Measurements from ENCODE around the gene ZDHHC24.
A peak's percentile ranks its signal among the peaks of the same experiment; 100 is the strongest.
"Not testable (repeated sequence)": the region's sequence is repeated elsewhere in the genome, so short reads cannot be mapped to it uniquely, and the experiment has no call there.

The ZDHHC24 gene, protein sequence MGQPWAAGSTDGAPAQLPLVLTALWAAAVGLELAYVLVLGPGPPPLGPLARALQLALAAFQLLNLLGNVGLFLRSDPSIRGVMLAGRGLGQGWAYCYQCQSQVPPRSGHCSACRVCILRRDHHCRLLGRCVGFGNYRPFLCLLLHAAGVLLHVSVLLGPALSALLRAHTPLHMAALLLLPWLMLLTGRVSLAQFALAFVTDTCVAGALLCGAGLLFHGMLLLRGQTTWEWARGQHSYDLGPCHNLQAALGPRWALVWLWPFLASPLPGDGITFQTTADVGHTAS

GRCh38 chr11:66545701-66546367 is at the start of gene ZDHHC24:
ZDHHC24 (minus strand) TSS chr11:66546048; CDS start chr11:66546003, 45 bp downstream.
- DNase-seq (ENCODE audit: low read depth in 1 of 2, low spot score in 1 of 2) = peak; percentile 66 to 77

DNA sequence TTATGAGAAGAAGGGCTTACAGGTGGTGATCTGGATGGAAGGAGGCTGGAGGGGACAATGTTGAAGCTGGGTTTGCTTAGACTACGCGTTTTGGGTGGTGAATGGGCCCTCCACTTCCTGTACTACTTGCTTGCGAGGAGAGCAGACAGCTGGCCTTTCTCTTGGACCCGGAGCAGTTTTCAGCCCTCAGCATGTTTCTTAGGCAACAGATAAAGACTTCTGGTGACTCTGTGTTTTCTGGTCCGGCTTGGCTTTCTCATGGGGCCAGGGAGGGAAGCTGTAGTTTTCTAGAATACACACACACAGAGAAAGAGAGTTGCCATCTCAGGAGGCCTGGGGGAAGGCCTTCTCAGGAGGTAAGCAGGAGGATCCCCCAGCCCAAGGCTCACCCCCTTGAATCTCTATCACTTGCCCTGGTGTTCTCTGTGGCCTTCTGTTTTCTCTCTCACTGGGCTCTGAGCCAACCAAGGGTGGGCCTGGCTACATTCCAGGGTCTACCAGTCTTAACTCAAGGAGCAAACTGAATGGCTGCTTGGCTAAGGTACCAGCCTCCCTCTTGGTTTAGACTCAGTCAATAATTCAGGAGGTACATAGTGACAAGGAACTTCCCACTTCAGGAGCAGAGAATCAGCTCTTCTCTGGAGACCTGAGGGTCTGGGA is 49.5 kb upstream of the ZDHHC24 start:
- no peak for DNase-seq (ENCODE audit: low read depth in 1 of 2, low spot score in 1 of 2)

DNA sequence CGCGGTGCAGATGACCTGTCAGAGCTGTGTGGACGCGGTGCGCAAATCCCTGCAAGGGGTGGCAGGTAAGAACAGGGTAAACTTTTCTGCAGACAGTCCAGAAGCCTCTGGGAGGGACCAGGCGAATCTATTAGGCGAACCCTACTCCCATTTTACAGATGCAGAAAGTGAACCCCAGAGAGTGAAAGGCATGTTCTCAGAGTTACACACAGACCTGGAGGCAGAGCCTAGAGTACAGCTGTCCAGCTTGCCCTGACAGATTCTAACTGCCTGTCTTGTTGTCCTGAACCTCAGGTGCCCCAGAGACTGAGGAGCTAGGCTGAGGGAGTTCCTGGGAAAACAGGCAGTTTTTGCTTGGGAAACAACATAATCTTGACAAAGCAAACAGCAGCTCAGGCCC is 47.8 kb upstream of the ZDHHC24 start:
- DNase-seq (ENCODE audit: low read depth in 1 of 2, low spot score in 1 of 2) = no peak

GRCh38 chr11:66593303-66593635 is 47.4 kb upstream of the ZDHHC24 start:
- DNase-seq (ENCODE audit: low read depth in 1 of 2, low spot score in 1 of 2) = no peak

- DNase-seq (ENCODE audit: low read depth in 1 of 2, low spot score in 1 of 2) = peak; percentile 98
Observed at GRCh38 chr11:66592457-66593302, 46.8 kb upstream of the ZDHHC24 start, which contains the start of the genes CCDC87 and CCS. CCDC87 (minus strand) TSS chr11:66593063; CDS start chr11:66593015, 48 bp downstream. CCS (plus strand) TSS chr11:66593185; CDS start chr11:66593262, 77 bp downstream.

DNA sequence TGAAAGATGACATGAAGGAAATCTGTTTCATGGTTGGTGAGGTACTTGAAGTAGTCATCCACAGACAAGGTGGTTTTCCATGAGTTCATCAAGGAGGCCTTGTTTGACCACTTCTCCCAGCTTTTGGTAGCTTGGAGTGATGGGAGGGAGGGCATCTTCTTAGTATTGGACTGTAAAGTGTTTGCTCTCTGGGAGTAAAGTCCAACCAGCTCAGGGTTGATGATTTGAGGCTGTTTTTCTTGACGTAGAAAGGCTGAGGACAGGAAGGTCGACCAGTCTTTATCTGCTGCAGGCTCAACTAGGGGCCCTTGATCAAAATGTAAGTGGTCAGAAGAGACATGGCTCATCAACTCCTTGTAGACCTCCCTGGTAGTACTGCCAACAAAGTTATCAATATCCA is 45.3 kb upstream of the ZDHHC24 start:
- no peak for DNase-seq (ENCODE audit: low read depth in 1 of 2, low spot score in 1 of 2)

- no peak for DNase-seq (ENCODE audit: low read depth in 1 of 2, low spot score in 1 of 2)
Observed at GRCh38 chr11:66589996-66590675, 44.3 kb upstream of the ZDHHC24 start.

GRCh38 chr11:66589315-66589714 is 43.5 kb upstream of the ZDHHC24 start:
- DNase-seq (ENCODE audit: low read depth in 1 of 2, low spot score in 1 of 2) = not testable (repeated sequence)

- DNase-seq (ENCODE audit: low read depth in 1 of 2, low spot score in 1 of 2) = no peak
Observed at GRCh38 chr11:66586136-66586535, 40.3 kb upstream of the ZDHHC24 start.

DNA sequence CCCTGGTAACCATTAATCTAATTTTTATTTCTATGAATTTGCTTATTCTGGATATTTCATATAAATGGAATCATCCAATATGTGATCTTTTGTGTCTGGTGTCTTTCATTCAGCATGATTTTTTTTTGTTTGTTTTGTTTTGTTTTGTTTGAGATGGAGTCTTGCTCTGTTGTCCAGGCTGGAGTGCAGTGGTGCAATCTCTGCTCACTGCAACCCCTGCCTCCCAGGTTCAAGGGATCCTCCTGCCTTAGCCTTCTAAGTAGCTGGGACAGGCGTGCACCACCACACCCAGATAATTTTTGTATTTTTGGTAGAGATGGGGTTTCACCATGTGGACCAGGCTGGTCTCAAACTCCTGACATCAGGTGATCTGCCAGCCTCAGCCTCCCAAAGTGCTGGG is 39.6 kb upstream of the ZDHHC24 start:
- not testable (repeated sequence) for DNase-seq (ENCODE audit: low read depth in 1 of 2, low spot score in 1 of 2)

DNA sequence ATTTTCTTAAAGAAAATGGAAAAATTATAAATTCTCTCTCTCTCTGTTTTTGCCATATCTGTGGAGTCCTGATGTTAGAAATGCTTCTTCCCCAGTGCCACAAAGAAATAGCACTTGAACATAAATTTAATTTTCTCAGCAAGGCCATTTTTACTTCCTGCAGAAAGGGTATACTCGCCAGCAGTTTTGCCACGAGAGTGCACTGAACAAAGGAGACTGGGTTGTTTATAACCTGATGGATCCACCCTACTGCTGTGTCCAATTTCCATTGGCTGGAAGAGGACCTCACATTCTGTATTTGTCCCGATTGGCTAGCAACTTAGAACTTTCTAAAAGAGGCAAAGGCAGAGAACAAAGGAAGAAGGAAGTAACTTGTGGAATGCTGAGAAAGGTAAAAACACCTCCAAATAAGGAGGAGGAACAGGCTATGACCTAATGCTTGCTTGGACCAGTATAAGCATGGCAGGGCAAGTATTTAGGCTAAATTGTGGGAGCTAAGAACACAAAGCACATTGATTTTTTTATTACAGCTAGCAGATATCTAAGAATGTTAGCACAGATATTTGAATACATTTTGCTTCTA is 36.8 kb upstream of the ZDHHC24 start:
- DNase-seq (ENCODE audit: low read depth in 1 of 2, low spot score in 1 of 2) = not testable (repeated sequence)

- no peak for DNase-seq (ENCODE audit: low read depth in 1 of 2, low spot score in 1 of 2)
Observed at GRCh38 chr11:66581261-66581660, 35.4 kb upstream of the ZDHHC24 start.

- no peak for DNase-seq (ENCODE audit: low read depth in 1 of 2, low spot score in 1 of 2)
Observed at GRCh38 chr11:66580803-66581202, 35.0 kb upstream of the ZDHHC24 start.

DNA sequence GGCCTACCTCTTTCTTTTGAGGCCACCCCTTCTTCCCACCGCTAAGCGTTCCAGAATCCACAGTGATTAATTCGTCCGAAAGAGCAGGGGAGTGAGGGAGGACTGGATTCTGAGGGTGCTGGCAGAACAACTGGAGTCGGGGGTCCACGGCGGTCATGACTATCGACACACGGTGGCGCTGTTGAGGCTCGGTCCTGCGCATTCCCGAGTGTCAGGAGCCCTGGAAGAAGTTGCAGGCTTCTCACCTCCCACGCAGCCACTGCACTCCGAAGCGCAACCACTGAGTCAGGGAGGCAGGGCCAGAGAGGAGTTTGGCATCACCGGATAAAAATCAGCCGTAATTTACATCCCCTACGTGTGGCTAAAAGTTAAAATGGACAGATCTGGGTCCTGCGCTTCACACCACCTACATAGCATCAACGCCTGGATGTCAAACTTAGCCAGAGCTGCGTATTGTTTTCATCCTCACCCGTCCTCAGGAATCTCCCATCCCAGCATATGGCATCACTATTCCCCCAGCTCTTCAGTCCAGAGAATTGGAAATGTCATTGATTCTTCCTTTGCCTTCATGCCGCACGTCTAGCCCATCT is 33.3 kb upstream of the ZDHHC24 start:
- peak; percentile 59 to 65 for DNase-seq (ENCODE audit: low read depth in 1 of 2, low spot score in 1 of 2)

DNA sequence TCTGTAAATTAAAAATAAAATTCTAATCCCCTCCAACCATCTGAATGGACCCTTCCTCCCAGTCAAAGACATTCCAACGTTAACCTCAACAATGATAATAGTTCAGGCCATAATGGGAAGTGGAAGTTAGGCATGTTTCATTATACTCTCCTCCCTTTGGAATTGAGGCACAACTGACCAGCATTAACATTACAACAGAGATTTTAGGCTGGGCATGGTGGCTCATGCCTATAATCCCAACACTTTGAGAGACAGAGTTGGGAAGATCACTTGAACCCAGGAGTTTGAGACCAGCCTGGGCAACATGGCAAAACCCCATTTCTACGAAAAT is 25.0 kb upstream of the ZDHHC24 start:
- no peak for DNase-seq (ENCODE audit: low read depth in 1 of 2, low spot score in 1 of 2)

DNA sequence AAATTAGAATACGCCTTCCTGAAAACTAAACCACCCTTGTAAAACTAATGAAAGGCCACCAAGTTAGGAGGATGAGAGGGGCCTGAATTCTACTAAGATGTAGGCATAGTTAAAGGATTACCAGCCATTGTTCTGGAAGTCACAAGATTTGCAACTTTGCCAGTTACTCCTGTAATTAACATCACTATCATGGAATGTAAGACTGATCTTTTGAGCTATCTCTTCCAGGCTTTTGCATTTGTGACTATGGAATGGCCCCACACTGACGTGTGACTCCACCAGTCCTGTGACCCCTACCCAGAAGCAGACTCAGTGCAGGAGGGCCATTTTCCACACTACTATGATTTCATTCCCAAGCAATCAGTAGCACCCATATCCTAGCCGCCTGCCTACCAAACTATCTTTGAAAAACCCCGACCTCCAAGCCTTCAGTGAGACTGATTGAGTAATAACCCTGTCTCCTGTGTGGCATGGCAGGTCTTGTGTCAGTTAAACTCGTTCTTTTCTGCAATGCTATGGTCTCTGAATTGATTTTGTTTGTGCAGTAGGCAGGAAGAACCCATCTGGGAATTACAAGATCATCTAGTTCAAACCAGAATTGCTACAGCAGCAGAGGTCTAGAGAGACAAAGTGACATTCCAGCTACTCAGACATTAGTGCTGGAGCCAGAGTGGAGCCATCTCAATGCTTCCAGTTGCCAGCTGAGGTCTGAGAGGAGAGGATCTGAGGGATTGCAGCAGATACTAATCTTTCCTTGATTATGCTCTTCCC is 24.4 kb upstream of the ZDHHC24 start:
- DNase-seq (ENCODE audit: low read depth in 1 of 2, low spot score in 1 of 2) = no peak

DNA sequence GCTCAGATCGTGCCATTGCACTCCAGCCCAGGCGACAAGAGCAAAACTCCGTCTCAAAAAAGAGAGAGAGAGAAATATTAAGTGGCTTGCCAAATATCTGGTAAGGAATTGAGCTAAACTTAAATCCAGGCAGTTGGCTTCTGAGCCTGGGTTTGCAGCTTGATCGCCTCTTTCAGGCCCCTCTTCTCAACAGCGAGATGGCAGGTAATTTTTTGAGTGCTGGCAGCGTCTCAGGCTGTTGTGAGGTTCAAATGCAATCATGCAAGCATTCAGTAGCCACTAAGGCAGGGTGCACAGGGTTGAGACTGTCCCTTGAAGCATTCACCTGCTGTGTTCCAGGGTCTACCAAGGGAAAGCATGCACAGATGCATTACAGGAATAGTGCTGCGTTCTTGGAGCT is 23.2 kb upstream of the ZDHHC24 start:
- DNase-seq (ENCODE audit: low read depth in 1 of 2, low spot score in 1 of 2) = no peak

DNA sequence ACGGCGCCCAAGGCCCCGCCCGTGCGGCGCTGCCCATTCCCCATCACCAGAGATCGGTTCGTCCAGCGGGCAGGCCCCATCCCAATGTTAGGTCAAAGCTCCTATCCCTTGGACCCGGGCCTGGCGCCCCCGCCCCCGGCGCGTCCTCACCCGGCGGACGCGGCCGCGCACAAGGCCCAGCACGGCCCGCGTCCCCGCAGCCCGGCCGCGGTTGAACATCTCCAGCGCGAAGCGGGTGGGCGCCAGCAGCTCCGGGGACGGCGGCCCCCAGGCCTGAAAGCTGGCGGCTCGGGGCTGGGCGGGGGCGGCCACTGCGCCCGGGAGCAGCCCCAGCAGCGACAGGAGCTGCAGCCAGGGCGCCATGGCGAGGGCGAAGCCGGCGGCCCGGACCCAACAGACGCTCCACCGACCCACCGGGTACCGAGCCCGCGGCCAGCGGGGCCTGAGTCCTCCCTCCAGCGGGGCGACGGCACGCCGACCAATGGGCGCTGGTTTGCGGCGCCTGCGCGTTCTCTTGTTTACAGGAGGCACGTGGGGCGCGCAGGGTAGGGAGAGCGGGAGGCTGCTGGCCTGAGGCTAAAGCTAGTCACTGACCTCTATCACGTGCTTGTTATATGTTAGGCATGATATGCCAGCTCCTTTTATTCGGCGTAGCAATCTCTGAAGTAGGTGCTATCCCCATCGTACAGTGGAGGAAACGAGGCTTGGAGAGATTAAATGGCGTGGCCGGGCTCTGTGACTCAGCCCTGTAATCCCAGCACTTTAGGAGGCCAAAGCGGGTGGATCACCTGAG is 22.5 kb upstream of the ZDHHC24 start, which contains the start of gene CTSF:
Gene CTSF (minus strand): TSS at position 483 of the 793 bp plus-strand sequence. CDS start 120 bp downstream, at position 363.
- peak; percentile 45 to 60 for DNase-seq (ENCODE audit: low read depth in 1 of 2, low spot score in 1 of 2)

Measured in activated T-helper 1 cell treated with anti-CD3 and anti-CD28 coated beads, Interleukin-2, amount 50 U/mL, for 16 hours (primary cell).